SK-N-SH (cell line): ENCODE data around the gene PON3. TPM values are rescaled to one million over a fixed set of nuclear protein-coding genes. Genes with fewer than 3 reads are reported as not detected.
"Not testable (repeated sequence)": the region's sequence is repeated elsewhere in the genome, so short reads cannot be mapped to it uniquely, and the experiment has no call there.

Experiments
- CTCF ChIA-PET: fragments of 300-600, 350-600 bp; formaldehyde crosslinking; extraction: SDS; loops from one replicate; lab custom pipeline; 2021; lab: Yijun Ruan, JAX
- POLR2A ChIA-PET: fragments of 350-600 bp; sonication (Branson Sonifier 250); formaldehyde crosslinking; extraction: SDS; loops from one replicate; lab custom pipeline; 2020; ENCODE audit warnings: antibody characterized with exemption, inconsistent platforms; lab: Yijun Ruan, JAX
- DNase-seq: peaks from one replicate; pipeline ENCODE4 v3.0.0; 2012
- H2AFZ ChIP-seq: fragments of 200-600 bp; sonication (generic); 2 replicates; pipeline ENCODE4 v1.8.1; 2016; ENCODE audit warnings: antibody characterized with exemption, mild to moderate bottlenecking, low read depth
- H3F3A ChIP-seq: fragments of 200-600 bp; sonication (generic); replicated peaks from 2 replicates; pipeline ENCODE3; 2016; ENCODE audit warnings: antibody characterized with exemption, mild to moderate bottlenecking; ENCODE audit not compliant: insufficient read depth
- H3K27ac ChIP-seq, 2 experiments: fragments of 200-500 bp in 1 of 2; fragments of 200-600 bp in 1 of 2; sonication (Bioruptor generic) in 1 of 2; sonication (generic), shearing (Covaris generic) in 1 of 2; 2 replicates each; pipeline versions ENCODE4 v1.5.1 to v1.6.1; 2014 to 2016; ENCODE audit warnings: low read depth in 2 of 2, inconsistent platforms in 1 of 2, low read length in 1 of 2, mild to moderate bottlenecking in 1 of 2, mixed read lengths in 1 of 2
- H3K27me3 ChIP-seq: fragments of 200-600 bp; sonication (generic), shearing (Covaris generic); 2 replicates; pipeline ENCODE4 v1.6.1; 2016; ENCODE audit warnings: mixed run types; ENCODE audit not compliant: insufficient read depth
- H3K36me3 ChIP-seq, 2 experiments: fragments of 200-500 bp in 1 of 2; fragments of 200-600 bp in 1 of 2; sonication (Bioruptor generic) in 1 of 2; sonication (generic) in 1 of 2; replicated peaks in 1 of 2; 2 replicates each; pipeline versions ENCODE3 to v1.5.1; 2014 to 2016; ENCODE audit warnings: low read length in 1 of 2, mild to moderate bottlenecking in 1 of 2; ENCODE audit not compliant: insufficient read depth in 2 of 2, control insufficient read depth in 1 of 2
- H3K4me1 ChIP-seq, 2 experiments: fragments of 200-500 bp in 1 of 2; fragments of 200-600 bp in 1 of 2; sonication (Bioruptor generic) in 1 of 2; sonication (generic), shearing (Covaris generic) in 1 of 2; 2 replicates each; pipeline versions ENCODE4 v1.5.1 to v1.6.1; 2014 to 2016; ENCODE audit warnings: low read depth in 1 of 2, low read length in 1 of 2, mixed run types in 1 of 2; ENCODE audit not compliant: insufficient read depth in 2 of 2, control insufficient read depth in 1 of 2
- H3K4me2 ChIP-seq: fragments of 200-600 bp; sonication (generic), shearing (Covaris generic); 2 replicates; pipeline ENCODE4 v1.6.1; 2017; ENCODE audit warnings: mixed run types
- H3K4me3 ChIP-seq, 2 experiments: fragments of 200-500 bp in 1 of 2; fragments of 200-600 bp in 1 of 2; sonication (Bioruptor generic) in 1 of 2; sonication (generic), shearing (Covaris generic) in 1 of 2; 2 replicates each; pipeline versions ENCODE4 v1.5.1 to v1.8.1; 2014 to 2016; ENCODE audit warnings: low read depth in 2 of 2, inconsistent platforms in 1 of 2, low read length in 1 of 2, mild to moderate bottlenecking in 1 of 2, mixed read lengths in 1 of 2, moderate library complexity in 1 of 2
- H3K79me2 ChIP-seq: fragments of 200-600 bp; sonication (generic); 2 replicates; pipeline ENCODE4 v1.8.1; 2017; ENCODE audit warnings: mild to moderate bottlenecking; ENCODE audit not compliant: insufficient read depth
- H3K9ac ChIP-seq: fragments of 200-600 bp; sonication (generic); 2 replicates; pipeline ENCODE4 v1.6.1; 2017; ENCODE audit warnings: mixed run types
- H3K9me2 ChIP-seq: fragments of 200-600 bp; sonication (generic); 2 replicates; pipeline ENCODE4 v1.6.1; 2017; ENCODE audit warnings: mixed run types
- H3K9me3 ChIP-seq: fragments of 200-600 bp; sonication (generic); 2 replicates; pipeline ENCODE4 v1.6.1; 2017; ENCODE audit warnings: mixed run types, mild to moderate bottlenecking, moderate library complexity
- H4K20me1 ChIP-seq: fragments of 200-600 bp; sonication (generic); 2 replicates; pipeline ENCODE4 v1.6.1; 2017; ENCODE audit warnings: mild to moderate bottlenecking, mixed run types; ENCODE audit not compliant: insufficient read depth
- ELF1 ChIP-seq: IDR thresholded peaks from 2 replicates; pipeline ENCODE4 v1.4.0; 2012
- FOXJ3 ChIP-seq: sonication (generic); formaldehyde crosslinking; IDR thresholded peaks from 2 replicates; pipeline ENCODE4 v1.5.1; 2020; ENCODE audit warnings: mild to moderate bottlenecking, missing genetic modification reagents
- FOXM1 ChIP-seq: IDR thresholded peaks from 2 replicates; pipeline ENCODE4 v1.4.0; 2012; ENCODE audit warnings: low read depth, mild to moderate bottlenecking
- JUND ChIP-seq: IDR thresholded peaks from 2 replicates; pipeline ENCODE4 v1.4.0; 2012
- MEF2A ChIP-seq: IDR thresholded peaks from 2 replicates; pipeline ENCODE4 v1.4.0; 2012; ENCODE audit warnings: low read depth, borderline replicate concordance
- NRF1 ChIP-seq: IDR thresholded peaks from 2 replicates; pipeline ENCODE4 v1.6.1; 2012; ENCODE audit warnings: low read depth, mild to moderate bottlenecking, low read length
- POLR2AphosphoS5 ChIP-seq: IDR thresholded peaks from 2 replicates; pipeline ENCODE4 v1.6.1; 2012; ENCODE audit warnings: low read depth, low read length
- RCOR1 ChIP-seq: fragments of 150-350 bp; IDR thresholded peaks from 2 replicates; pipeline ENCODE4 v1.6.1; 2017; ENCODE audit warnings: antibody characterized with exemption, low read length
- TCF12 ChIP-seq: IDR thresholded peaks from 2 replicates; pipeline ENCODE4 v1.4.0; 2012
- TEAD4 ChIP-seq: IDR thresholded peaks from 2 replicates; pipeline ENCODE4 v1.4.0; 2012; ENCODE audit warnings: mild to moderate bottlenecking, borderline replicate concordance; ENCODE audit not compliant: insufficient read depth
- WGBS: methylation state at CpG from one replicate; pipeline ENCODE4 v1.1.6; 2017; ENCODE audit warnings: low lambda C conversion rate; 5-methylcytosine and 5-hydroxymethylcytosine counted together
- polyA plus RNA-seq, 3 experiments: library from polyadenylated mRNA; depleted of rRNA; stranded (reverse); fragments of >200 nt; gene quantifications; 2 replicates each; pipeline ENCODE4 v1.2.3, GENCODE V29; 2012
- TF ChIP-seq, protein P1 (sequence below): fragments of 150-350 bp; IDR thresholded peaks from 2 replicates; pipeline ENCODE4 v1.6.1; 2017; ENCODE audit warnings: antibody characterized with exemption, low read length, low read depth, borderline replicate concordance
- TF ChIP-seq, protein P2 (sequence below): IDR thresholded peaks from 2 replicates; pipeline ENCODE4 v1.6.1; 2012; ENCODE audit warnings: mild to moderate bottlenecking, low read depth, low read length, moderate library complexity

PON3 gene
- polyA plus RNA-seq, 1 of the 3 experiments (the other 2 are of a cell fraction) = not detected

DNA sequence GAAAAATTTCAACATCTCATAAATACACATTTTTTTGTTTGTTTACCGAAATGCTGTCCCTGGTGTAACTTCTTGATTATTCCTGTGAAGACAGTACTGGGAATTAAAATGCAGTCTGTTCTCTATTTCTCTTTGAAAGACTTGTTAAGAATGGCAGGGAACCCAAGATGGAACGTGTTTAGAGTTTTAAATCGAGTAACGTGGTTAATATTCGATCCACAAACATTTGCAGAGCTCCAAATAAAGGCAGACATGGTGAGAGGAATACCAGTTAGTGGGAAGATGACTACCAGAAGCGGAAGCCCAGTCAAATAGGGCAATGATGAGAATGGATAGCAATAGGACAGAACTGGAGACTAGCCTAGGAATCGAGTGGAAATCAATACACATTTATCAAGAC lies 6.7 kb downstream of the PON3 start:
- Histone ChIP-seq H3K9me2 (no peaks in the 10 kb centered on the region), H3K9ac (no peak overlapping the region), H3F3A (no peaks in the 10 kb centered on the region), H3K36me3 (no peaks in the 10 kb centered on the region), H2AFZ (no peak overlapping the region), H3K27ac (no peak overlapping the region), H4K20me1 (no peaks in the 10 kb centered on the region), H3K4me3 (no peak overlapping the region), H3K79me2 (no peaks in the 10 kb centered on the region), H3K4me2 (no peak overlapping the region), H3K9me3 (no peaks in the 10 kb centered on the region), H3K4me1 (no peaks in the 10 kb centered on the region), H3K27me3 (no peaks in the 10 kb centered on the region)
- POLR2A ChIA-PET = no interaction called here
- CTCF ChIA-PET = no interaction called here
- no peak for DNase-seq
- WGBS = 16% methylated on average over 7 of the region's 7 CpGs
- TF ChIP-seq MEF2A = no peak
- no peak for TF ChIP-seq TCF12
- no peak for TF ChIP-seq RCOR1
- no peak for TF ChIP-seq FOXJ3 (CRISPR knock-in tag)
- TF ChIP-seq FOXM1 = no peak
- TF ChIP-seq ELF1 = no peak
- TF ChIP-seq, protein P1, sequence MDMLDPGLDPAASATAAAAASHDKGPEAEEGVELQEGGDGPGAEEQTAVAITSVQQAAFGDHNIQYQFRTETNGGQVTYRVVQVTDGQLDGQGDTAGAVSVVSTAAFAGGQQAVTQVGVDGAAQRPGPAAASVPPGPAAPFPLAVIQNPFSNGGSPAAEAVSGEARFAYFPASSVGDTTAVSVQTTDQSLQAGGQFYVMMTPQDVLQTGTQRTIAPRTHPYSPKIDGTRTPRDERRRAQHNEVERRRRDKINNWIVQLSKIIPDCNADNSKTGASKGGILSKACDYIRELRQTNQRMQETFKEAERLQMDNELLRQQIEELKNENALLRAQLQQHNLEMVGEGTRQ = no peak
- TF ChIP-seq NRF1 = no peak
- no peak for TF ChIP-seq TEAD4
- no peak for TF ChIP-seq POLR2AphosphoS5
- no peak for TF ChIP-seq JUND
- TF ChIP-seq, protein P2, sequence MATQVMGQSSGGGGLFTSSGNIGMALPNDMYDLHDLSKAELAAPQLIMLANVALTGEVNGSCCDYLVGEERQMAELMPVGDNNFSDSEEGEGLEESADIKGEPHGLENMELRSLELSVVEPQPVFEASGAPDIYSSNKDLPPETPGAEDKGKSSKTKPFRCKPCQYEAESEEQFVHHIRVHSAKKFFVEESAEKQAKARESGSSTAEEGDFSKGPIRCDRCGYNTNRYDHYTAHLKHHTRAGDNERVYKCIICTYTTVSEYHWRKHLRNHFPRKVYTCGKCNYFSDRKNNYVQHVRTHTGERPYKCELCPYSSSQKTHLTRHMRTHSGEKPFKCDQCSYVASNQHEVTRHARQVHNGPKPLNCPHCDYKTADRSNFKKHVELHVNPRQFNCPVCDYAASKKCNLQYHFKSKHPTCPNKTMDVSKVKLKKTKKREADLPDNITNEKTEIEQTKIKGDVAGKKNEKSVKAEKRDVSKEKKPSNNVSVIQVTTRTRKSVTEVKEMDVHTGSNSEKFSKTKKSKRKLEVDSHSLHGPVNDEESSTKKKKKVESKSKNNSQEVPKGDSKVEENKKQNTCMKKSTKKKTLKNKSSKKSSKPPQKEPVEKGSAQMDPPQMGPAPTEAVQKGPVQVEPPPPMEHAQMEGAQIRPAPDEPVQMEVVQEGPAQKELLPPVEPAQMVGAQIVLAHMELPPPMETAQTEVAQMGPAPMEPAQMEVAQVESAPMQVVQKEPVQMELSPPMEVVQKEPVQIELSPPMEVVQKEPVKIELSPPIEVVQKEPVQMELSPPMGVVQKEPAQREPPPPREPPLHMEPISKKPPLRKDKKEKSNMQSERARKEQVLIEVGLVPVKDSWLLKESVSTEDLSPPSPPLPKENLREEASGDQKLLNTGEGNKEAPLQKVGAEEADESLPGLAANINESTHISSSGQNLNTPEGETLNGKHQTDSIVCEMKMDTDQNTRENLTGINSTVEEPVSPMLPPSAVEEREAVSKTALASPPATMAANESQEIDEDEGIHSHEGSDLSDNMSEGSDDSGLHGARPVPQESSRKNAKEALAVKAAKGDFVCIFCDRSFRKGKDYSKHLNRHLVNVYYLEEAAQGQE = no peak

DNA sequence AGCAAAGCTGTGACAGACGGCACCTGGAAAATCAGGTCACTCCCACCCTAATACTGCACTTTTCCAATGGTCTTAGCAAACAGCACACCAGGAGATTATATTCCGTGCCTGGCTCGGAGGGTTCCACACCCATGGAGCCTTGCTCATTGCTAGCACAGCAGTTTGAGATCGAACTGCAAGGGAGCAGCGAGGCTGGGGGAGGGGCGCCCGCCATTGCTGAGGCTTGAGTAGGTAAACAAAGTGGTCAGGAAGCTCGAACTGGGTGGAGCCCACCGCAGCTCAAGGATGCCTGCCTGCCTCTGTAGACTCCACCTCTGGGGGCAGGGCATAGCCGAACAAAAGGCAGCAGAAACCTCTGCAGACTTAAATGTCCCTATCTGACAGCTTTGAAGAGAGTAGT lies 16.7 kb downstream of the PON3 start:
- CTCF ChIA-PET = not testable (repeated sequence)
- 42% methylated on average over 10 of the region's 10 CpGs for WGBS

More for the DNA sequence above, 16.7 kb downstream of the PON3 start:
- H3K9ac ChIP-seq, H3K4me3 ChIP-seq, H3K36me3 ChIP-seq, H2AFZ ChIP-seq, POLR2A ChIA-PET, H3K27me3 ChIP-seq, H3K9me2 ChIP-seq, H3K27ac ChIP-seq, H3K4me2 ChIP-seq, H3K79me2 ChIP-seq, H4K20me1 ChIP-seq, H3K9me3 ChIP-seq, H3F3A ChIP-seq, H3K4me1 ChIP-seq, DNase-seq: not testable (repeated sequence)
